T-cell (primary cell): ENCODE data around the gene ECI1. TPM values are rescaled to one million over a fixed set of nuclear protein-coding genes. Genes with fewer than 3 reads are reported as not detected.

Experiments
- ATAC-seq, 4 experiments: fragments of 200-7000 bp in 3 of 4; fragments of 150-1000 bp in 1 of 4; cut with Tn5 transposase; replicated peaks in 1 of 4; 1 replicate in 3 of 4; 2 replicates in 1 of 4; pipeline ENCODE4 v1.10.0; 2021; ENCODE audit warnings: moderate library complexity in 3 of 4, mild to moderate bottlenecking in 2 of 4, moderate number of reproducible peaks in 1 of 4
- CTCF ChIA-PET, 2 donors: fragments of 300-600 bp; sonication (Branson Sonifier 250); formaldehyde crosslinking; loops; one replicate each; lab custom pipeline; 2022; ENCODE audit warnings: antibody characterized with exemption in 2 of 2; lab: Charles Lee
- POLR2A ChIA-PET, 2 donors: fragments of 300-600 bp; sonication (Branson Sonifier 250); formaldehyde crosslinking; loops; one replicate each; lab custom pipeline; 2022; ENCODE audit warnings: antibody characterized with exemption in 2 of 2; lab: Charles Lee
- DNase-seq, 35 experiments: peaks; one replicate each; pipeline versions ENCODE4 v3.0.0 to v3.0.0-alpha.2; 2013 to 2023
- H3K27ac ChIP-seq: one replicate; pipeline ENCODE4 v1.5.1; 2013; ENCODE audit warnings: low read length
- H3K27me3 ChIP-seq, 2 experiments: replicated peaks in 1 of 2; 1 replicate in 1 of 2; 2 replicates in 1 of 2; pipeline versions ENCODE4 v1.6.1 to v1.7.0; 2013; ENCODE audit warnings: low read length in 1 of 2, mixed read lengths in 1 of 2; ENCODE audit not compliant: control insufficient read depth in 2 of 2, insufficient read depth in 2 of 2; ENCODE audit errors: extremely low read depth in 1 of 2
- H3K36me3 ChIP-seq, 2 donors: 1 replicate in 1 of 2; 2 replicates in 1 of 2; pipeline versions ENCODE4 v1.6.1 to v1.7.0; 2013; ENCODE audit warnings: low read length in 1 of 2; ENCODE audit not compliant: control insufficient read depth in 2 of 2, insufficient read depth in 1 of 2; ENCODE audit errors: extremely low read depth in 1 of 2
- H3K4me1 ChIP-seq, 2 experiments: 1 replicate in 1 of 2; 2 replicates in 1 of 2; pipeline versions ENCODE4 v1.6.1 to v1.7.0; 2013; ENCODE audit warnings: low read length in 2 of 2, mixed read lengths in 1 of 2; ENCODE audit not compliant: insufficient read depth in 2 of 2, control insufficient read depth in 1 of 2; ENCODE audit errors: extremely low read depth in 1 of 2
- H3K4me3 ChIP-seq, 2 donors: 1 replicate in 1 of 2; 2 replicates in 1 of 2; pipeline versions ENCODE4 v1.5.1 to v1.7.0; 2013; ENCODE audit warnings: mild to moderate bottlenecking in 2 of 2, low read length in 1 of 2, moderate library complexity in 1 of 2; ENCODE audit not compliant: control insufficient read depth in 1 of 2; ENCODE audit errors: extremely low read depth in 1 of 2
- H3K9me3 ChIP-seq: 2 replicates; pipeline ENCODE4 v1.7.0; 2013
- H3K27ac Mint-ChIP-seq, 2 donors: one replicate each; pipeline ENCODE4 v1.8.0; 2020 to 2021; ENCODE audit warnings: mild to moderate bottlenecking in 2 of 2, mixed read lengths in 2 of 2
- H3K27me3 Mint-ChIP-seq, 2 donors: one replicate each; pipeline ENCODE4 v1.8.0; 2021 to 2022; ENCODE audit warnings: mixed read lengths in 2 of 2
- H3K36me3 Mint-ChIP-seq: one replicate; pipeline ENCODE4 v1.8.0; 2021; ENCODE audit warnings: mixed read lengths
- H3K4me1 Mint-ChIP-seq, 3 donors: one replicate each; pipeline ENCODE4 v1.8.0; 2020 to 2022; ENCODE audit warnings: mixed read lengths in 3 of 3, mild to moderate bottlenecking in 1 of 3
- H3K4me3 Mint-ChIP-seq, 3 donors: one replicate each; pipeline ENCODE4 v1.8.0; 2020 to 2022; ENCODE audit warnings: mild to moderate bottlenecking in 3 of 3, mixed read lengths in 3 of 3, moderate library complexity in 3 of 3
- H3K9me3 Mint-ChIP-seq, 3 donors: one replicate each; pipeline ENCODE4 v1.8.0; 2020 to 2022; ENCODE audit warnings: mixed read lengths in 3 of 3
- WGBS: methylation state at CpG from one replicate; pipeline ENCODE4 v1.1.5; 2013; ENCODE audit warnings: missing lambda C conversion rate; ENCODE audit not compliant: insufficient coverage; 5-methylcytosine and 5-hydroxymethylcytosine counted together
- total RNA-seq, 35 experiments: library from RNA in 6 of 35; stranded (reverse) in 6 of 35; fragments of 120-200 nt in 1 of 35; gene quantifications; one replicate each; pipeline versions ENCODE4 v1.2.1 to v1.2.4 and lab custom pipeline; 2013 to 2026

The ECI1 gene
- total RNA-seq, 5 donors from 2014 or later (not counting 1 experiment from before 2014, with no cell fraction given) = 17.0 to 40.1 (median 37.7) TPM

DNA sequence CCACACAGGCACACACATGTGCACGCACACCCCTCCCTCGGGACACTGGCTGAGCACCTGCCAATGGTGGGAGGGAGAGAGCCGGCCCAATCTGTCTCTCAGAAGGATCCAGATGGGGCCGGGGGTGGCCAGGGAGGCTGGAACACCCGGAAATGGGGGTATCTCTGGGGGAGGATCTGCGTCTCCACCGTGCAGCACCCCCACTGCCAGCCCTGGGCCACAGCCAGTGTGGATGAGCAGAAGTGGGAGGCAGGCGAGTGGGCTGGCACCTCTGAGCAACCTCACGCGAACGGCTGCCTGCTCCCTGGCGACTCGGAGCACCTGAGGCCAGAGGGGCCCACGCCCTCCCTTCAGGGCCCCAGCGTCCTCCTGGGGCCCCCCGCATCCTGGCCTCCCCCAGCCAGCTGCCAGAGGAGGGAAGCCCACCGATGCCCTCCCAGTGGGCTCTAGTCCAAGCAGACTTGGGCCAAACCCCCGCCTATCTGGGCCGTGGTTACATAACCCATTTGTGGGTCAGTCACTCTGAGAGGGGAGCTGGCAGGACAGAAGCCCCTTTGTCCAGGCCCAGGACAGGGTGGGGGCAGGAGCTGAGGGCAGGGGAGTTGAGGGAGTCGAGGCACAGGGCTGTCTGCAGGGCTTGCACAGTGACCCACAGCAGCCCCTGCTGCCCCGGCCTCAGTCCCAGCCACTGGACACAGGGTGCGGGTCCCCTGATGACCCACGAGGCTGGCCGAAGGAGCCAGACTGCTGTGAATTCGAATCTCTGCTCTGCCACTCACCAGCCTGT is 60.5 kb downstream of the ECI1 start:
- H3K27ac ChIP-seq = no peak overlapping the region
- H3K9me3 ChIP-seq = no peaks in the 10 kb centered on the region
- no peak overlapping the region for H3K4me3 ChIP-seq
- Mint-ChIP-seq H3K36me3 (no peaks in the 10 kb centered on the region), H3K9me3 (no peaks in the 10 kb centered on the region), H3K4me3 (no peak overlapping the region), H3K27ac (no peak overlapping the region), H3K27me3 (peaks cover 5 to 9% of the 10 kb centered on the region in 2 donors), H3K4me1 (peaks cover 0 to 8% (median 4%) of the 10 kb centered on the region in 3 donors)
- 81% methylated on average over 20 of the region's 25 CpGs for whole genome bisulfite sequencing
- peaks cover 0 to 30% of the 10 kb centered on the region in 2 experiments for H3K27me3 ChIP-seq
- DNase-seq (no peak), ATAC-seq (no peak)
- ChIA-PET CTCF (no interaction called here), POLR2A (interaction anchor here in 1 of 2 donors (0.7 kb wide), 1 partner anchor 250 kb away, joined by 5 read pairs; no protein-coding TSS in a partner anchor)
- no peaks in the 10 kb centered on the region for H3K36me3 ChIP-seq
- H3K4me1 ChIP-seq = peaks cover 0 to 10% of the 10 kb centered on the region in 2 experiments

- H3K27ac ChIP-seq = no peak overlapping the region
- no peak overlapping the region for H3K4me3 Mint-ChIP-seq
- peaks cover 5 to 8% of the 10 kb centered on the region in 2 donors for H3K27me3 Mint-ChIP-seq
- no peak overlapping the region for H3K4me3 ChIP-seq
- ChIA-PET POLR2A (interaction anchor here in 1 of 2 donors (0.7 kb wide), 1 partner anchor 251 kb away, joined by 5 read pairs; no protein-coding TSS in a partner anchor), CTCF (no interaction called here)
- WGBS = 83% methylated on average over 17 of the region's 24 CpGs
- H3K36me3 Mint-ChIP-seq = no peaks in the 10 kb centered on the region
- H3K27me3 ChIP-seq = peaks cover 0 to 23% of the 10 kb centered on the region in 2 experiments
- DNase-seq (no peak), ATAC-seq (no peak)
- H3K27ac Mint-ChIP-seq = no peak overlapping the region
- peaks cover 0 to 3% of the 10 kb centered on the region in 2 experiments for H3K4me1 ChIP-seq
- H3K9me3 ChIP-seq = no peaks in the 10 kb centered on the region
- H3K4me1 Mint-ChIP-seq = peaks cover 0 to 5% (median 4%) of the 10 kb centered on the region in 3 donors
- no peaks in the 10 kb centered on the region for H3K9me3 Mint-ChIP-seq
- no peaks in the 10 kb centered on the region for H3K36me3 ChIP-seq
Measured at GRCh38 chr16:2190002-2190658, 61.3 kb downstream of the ECI1 start.

Other genes with a start within 250 kb of the ECI1 start
- 10 to 100 TPM; 44.3 to 73.7 (median 68.8) TPM for gene ZNF598, start 241.8 kb downstream of the ECI1 start, total RNA-seq
- gene NPW, start 231.8 kb downstream of the ECI1 start, total RNA-seq = under 1 TPM in 2 of 5 donors, not detected in 3; 0.43 to 0.44 TPM
- gene NHERF2, start 224.7 kb downstream of the ECI1 start, total RNA-seq = 1 to 10 TPM; 2.9 to 6.8 (median 5.8) TPM
- gene NTHL1, start 203.8 kb downstream of the ECI1 start, total RNA-seq = 10 to 100 TPM in 3 of 5 donors, 1 to 10 TPM in 2; 5.8 to 24.1 (median 18.3) TPM
- 100 to 1,000 TPM; 134 to 181 (median 161) TPM for gene TSC2, start 203.6 kb downstream of the ECI1 start, total RNA-seq
- gene PKD1, start 115.7 kb downstream of the ECI1 start, total RNA-seq = 100 to 1,000 TPM in 4 of 5 donors, 10 to 100 TPM in 1; 99.4 to 152 (median 137) TPM
- under 1 TPM in 2 of 5 donors, not detected in 3; 0.19 to 0.66 TPM for gene RAB26, start 103.0 kb downstream of the ECI1 start, total RNA-seq
- 10 to 100 TPM; 25.6 to 54.3 (median 43.9) TPM for gene TRAF7, start 95.8 kb downstream of the ECI1 start, total RNA-seq
- under 1 TPM in 2 of 5 donors, not detected in 3; 0.06 to 0.47 TPM for gene CASKIN1, start 55.0 kb downstream of the ECI1 start, total RNA-seq
- 10 to 100 TPM; 26.2 to 32.5 (median 30.2) TPM for gene MLST8, start 46.1 kb downstream of the ECI1 start, total RNA-seq
- gene BRICD5, start 40.7 kb downstream of the ECI1 start, total RNA-seq = 10 to 100 TPM in 3 of 5 donors, 1 to 10 TPM in 2; 6.7 to 27.7 (median 20.4) TPM
- gene PGP, start 36.7 kb downstream of the ECI1 start, total RNA-seq = 10 to 100 TPM; 12.7 to 23.1 (median 20.4) TPM
- 10 to 100 TPM; 32.8 to 52.0 (median 47.0) TPM for gene E4F1, start 28.0 kb downstream of the ECI1 start, total RNA-seq
- 1 to 10 TPM in 3 of 5 donors, under 1 TPM in 2; 0.63 to 3.3 (median 1.9) TPM for gene DNASE1L2, start 15.1 kb downstream of the ECI1 start, total RNA-seq
- 100 to 1,000 TPM; 163 to 203 (median 181) TPM for gene RNPS1, start 16.5 kb upstream of the ECI1 start, total RNA-seq
- 10 to 100 TPM in 2 of 5 donors, 1 to 10 TPM in 3; 6.6 to 11.1 (median 9.9) TPM for gene ABCA3, start 89.1 kb upstream of the ECI1 start, total RNA-seq
- 1 to 10 TPM; 3.5 to 5.1 (median 4.0) TPM for gene CCNF, start 177.9 kb upstream of the ECI1 start, total RNA-seq
- gene TEDC2, start 208.5 kb upstream of the ECI1 start, total RNA-seq = 1 to 10 TPM in 2 of 5 donors, under 1 TPM in 3; 0.85 to 1.8 (median 0.93) TPM
- not detected for gene NTN3, start 219.7 kb upstream of the ECI1 start, total RNA-seq
- 10 to 100 TPM in 3 of 5 donors, 1 to 10 TPM in 2; 8.3 to 22.2 (median 10.7) TPM for gene TBC1D24, start 223.5 kb upstream of the ECI1 start, total RNA-seq